ENCODE results near the gene FBN1.
A peak's percentile ranks its signal among the peaks of the same experiment; 100 is the strongest.

Gene FBN1

DNA sequence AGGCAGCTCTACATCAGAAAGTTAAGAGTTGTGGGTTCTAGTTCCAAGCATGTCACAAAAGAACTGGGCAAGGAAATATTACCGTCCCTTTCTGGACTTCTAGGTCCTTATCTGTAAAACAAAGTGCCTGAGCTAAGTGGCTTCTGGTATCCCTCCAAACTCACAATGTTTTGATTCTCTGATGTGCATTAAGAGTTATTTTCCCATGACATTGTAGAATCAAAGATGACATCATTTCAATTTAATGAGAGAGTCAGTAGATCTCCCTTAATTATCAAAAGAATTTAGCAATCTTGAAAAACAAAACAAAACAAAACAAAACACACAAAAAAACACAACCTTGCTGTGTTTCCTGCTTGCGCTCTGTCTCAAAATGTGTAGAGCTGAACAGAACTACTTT lies 225.6 kb downstream of the FBN1 start:
- no peak for DNase-seq

DNA sequence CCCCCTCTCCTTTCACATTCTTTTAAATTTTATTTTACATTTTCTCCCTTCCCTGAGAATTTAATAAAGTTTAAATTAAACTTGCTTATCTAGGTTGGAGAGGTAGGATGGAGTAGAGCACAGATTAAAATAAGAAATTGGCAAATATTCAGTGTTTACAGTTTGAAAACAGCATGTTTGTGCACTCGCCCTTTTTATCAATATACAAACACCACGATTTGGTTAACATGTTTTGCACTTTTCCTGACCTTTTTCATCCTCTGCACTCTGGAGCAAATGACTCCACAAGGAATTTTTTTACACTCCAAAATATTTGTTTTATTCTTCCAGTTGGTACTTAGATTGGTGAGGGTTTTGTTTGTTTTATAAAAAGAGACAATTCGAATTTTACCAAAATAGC lies 227.2 kb downstream of the FBN1 start:
- no peak for DNase-seq

DNA sequence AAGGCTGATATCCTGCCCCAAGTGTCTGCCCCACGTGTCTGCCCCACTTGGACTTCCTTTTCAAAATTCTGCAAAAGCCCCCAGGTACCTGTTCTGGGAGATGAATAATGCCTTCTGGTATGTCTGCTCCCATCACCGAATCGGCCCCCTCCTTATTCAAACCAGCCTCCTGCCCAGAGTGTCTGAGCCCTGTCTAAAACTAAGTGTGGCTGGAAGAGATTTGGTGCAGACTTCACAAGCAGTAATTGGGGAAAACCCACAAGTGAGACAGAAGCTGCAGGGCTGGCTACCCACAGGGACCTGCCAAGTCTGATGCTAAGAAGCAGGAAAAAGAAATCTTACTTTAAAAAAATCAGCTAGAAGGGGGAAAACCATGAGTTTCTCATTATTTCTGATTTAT lies 229.2 kb downstream of the FBN1 start:
- DNase-seq: no peak

DNA sequence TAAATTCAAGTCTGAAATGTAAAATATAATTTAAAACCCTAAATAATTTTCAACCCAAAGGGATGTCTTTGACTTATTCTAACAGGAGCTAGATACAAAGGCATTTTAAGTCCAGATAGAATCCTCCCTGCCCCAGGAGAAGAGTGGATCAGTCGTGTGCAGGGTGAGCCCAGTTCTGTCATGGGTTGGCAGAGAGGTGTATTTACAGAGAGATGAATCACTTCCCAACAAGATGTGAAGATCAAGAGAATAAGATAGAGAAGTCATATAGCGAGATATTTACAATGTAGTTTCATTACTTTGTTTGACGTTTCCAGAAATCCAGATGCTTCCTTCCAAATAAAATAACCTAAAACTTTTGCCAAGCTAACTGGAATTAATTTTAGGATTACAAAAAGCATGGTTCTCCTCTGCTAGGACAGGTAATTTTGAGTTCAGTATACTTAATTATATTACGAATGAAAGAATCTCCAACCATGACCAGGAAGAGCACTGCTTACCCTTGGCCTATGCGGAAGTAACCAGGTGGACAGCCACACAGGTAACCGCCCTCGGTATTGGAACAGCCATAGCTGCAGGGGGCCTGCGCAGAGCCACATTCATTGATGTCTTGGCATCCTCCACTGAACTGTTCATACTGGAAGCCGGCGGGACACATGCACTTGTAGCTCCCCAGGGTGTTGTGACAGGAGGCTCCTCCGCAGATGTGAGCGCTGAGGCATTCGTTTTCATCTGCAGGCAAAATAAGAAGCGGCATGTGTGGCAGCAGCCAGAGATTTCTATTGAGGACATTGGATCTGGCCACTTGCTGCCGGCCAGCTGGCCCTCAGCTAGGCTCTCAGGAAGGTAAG lies 230.2 kb downstream of the FBN1 start:
- no peak for DNase-seq

DNA sequence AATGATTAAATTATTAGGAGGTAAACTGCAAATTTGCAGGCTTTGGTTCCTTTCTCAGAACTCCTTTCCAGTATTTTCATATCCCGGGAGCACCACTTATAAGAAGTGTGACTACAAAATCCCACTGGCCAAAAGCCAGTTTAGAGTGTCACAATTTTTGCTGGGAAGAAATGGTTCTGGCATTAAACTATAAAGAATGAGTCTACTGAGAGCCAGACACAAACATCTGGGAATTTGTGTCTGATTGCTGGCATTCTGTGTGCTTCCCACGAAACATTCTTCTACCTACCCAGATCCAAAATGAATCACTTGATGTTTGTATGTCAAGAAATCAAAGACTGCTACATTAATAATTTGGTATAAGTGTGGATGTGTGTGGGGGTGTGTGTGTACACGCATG lies 231.5 kb downstream of the FBN1 start:
- no peak for DNase-seq

DNA sequence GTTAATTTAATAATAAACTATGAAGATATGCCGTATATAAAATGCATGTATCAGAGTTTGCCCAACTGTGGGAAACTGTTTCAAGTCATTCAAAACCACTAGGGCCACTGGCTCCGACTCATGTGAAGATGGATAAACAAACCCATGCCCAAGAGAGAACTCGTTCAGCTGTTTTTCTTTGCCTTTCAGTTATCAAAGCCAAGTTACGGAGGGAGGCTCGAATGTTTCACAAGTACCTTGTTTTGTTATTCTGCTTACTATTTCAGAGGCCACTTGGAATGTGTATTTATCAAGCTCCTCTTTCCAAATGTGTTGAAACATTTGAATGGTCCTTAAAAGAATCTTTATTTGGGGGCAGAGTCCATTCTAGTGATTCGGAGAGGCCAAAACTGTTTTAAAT lies 232.2 kb downstream of the FBN1 start:
- DNase-seq: no peak

DNA sequence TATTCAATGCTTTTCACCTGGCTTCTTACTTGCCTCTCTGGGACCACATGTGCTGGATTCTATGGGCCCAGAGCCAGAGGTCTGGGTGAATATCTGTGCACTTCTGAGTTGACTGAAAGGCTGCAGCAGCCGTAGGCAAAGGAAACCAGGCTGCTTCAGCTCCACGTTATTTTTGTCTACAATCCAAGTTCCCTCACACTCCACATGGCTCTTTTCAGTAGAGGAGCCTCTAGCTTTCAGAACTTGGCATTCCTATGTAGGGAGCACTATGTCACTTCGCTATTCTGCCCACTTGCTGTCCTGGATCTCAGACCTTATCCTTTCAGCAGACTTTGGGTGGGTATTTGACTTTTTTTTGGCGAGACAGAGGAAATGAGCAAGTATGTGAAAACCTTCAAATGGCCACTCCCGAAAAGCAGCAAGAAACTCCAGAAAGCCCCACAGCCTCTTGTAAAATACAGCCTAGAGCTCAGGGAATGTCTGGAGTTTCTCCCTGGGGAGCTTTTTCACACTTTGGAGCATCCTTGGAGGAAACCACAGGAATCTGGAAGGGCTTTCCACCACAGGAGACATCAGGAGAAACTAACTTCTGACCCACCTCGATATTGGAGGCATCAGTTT lies 233.4 kb downstream of the FBN1 start:
- no peak for DNase-seq

DNA sequence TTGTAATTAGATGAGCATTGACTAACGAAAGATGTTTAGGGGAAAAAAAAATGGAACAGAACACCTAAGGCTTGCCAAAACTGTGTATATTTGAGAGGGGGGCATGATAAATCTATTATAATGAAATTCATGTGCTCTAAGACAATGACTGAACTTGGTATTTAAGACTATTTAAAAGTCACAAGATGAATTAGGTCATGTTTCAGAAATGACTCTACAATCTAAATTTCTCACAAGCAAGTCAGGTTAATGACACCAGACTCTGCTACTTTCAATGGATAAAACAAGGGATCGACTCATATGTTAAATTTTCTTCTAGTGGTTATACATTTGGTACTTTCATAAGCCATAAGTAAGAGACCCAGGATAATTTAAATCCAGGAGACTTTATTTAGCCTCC lies 235.9 kb downstream of the FBN1 start:
- no peak for DNase-seq

DNA sequence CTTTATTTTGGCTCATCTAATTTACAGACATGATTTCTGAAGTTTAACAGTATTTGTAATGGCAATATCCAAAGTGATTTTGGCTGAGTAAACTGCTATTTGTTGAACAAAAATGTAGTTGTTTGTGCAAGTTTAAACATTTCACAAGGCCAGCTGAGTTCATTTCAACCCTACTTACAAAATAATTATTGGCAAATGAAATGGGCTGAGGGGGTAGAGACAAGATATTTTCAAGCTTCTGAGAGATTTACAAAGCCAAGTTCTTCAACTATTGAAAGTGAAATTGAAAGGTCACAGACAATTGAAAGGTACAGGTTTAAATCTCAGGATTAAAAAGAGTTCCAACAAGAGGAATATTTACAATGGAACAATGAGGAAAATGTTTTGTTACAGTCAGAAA lies 237.2 kb downstream of the FBN1 start:
- no peak for DNase-seq

DNA sequence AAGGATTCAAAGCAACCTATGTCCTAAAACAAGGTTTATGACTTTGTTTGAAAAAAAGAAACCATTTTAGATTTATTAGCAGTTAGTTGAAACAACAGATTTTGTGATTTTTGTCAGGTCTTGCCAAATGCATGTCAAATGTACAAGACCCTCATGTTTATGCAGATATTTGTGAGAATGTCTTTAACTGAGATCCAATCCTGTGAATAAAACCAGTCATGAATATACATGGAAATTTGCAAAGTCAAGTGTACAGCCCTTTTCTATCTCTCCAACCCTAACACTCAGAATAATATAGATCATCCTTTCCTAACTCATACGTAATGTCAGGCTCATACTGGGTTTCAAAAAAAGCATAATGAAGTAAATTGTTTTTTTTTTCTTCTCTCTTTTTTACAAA lies 237.9 kb downstream of the FBN1 start:
- no peak for DNase-seq

DNA sequence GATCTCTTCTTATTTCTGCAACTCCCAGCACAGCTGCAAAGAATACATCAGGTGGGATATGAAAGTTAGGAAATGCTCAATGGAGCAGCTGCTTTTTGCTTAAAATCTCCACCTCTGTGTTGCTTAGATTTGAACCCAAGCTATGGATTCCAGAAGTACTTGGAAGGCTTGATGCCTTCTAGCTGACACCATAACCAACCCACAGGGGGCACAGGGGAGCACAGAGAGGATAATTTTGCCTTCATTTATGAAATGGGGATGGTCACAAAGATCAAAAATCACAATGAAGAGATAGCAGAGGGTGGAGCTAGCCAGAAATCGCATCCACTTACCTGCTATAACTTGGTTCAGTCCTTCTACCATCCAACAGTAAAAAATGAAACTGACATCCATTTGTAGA lies 238.6 kb downstream of the FBN1 start:
- no peak for DNase-seq

DNA sequence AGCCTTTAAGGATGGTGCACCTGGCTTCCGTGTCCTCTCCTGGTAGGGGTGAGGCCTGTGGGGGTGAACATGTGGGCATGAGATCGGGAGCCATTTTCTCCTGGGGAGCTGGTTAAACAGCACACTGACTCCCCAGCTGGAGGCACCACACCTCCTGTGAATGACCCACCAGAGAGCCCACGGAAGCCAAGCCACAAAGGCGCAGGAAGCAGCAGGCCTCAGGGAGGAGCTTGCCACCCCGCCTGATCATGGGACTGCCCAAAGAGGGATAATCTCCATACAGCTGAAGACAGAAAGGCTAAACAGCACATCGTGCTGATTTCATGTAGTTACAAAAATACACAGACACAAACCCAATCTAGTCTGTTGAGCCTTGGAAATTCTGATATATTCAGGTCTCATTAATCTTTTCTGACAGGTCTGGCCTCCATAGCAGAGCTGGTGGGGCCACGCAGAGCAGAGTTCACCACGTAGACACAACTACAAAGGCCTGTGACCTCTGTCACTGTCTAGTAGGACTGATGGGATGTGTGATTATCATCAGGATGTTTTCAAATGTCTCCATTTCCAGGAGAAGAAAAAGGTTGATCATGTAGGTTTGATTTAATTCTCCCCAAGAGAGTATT lies 239.1 kb downstream of the FBN1 start:
- no peak for DNase-seq

DNA sequence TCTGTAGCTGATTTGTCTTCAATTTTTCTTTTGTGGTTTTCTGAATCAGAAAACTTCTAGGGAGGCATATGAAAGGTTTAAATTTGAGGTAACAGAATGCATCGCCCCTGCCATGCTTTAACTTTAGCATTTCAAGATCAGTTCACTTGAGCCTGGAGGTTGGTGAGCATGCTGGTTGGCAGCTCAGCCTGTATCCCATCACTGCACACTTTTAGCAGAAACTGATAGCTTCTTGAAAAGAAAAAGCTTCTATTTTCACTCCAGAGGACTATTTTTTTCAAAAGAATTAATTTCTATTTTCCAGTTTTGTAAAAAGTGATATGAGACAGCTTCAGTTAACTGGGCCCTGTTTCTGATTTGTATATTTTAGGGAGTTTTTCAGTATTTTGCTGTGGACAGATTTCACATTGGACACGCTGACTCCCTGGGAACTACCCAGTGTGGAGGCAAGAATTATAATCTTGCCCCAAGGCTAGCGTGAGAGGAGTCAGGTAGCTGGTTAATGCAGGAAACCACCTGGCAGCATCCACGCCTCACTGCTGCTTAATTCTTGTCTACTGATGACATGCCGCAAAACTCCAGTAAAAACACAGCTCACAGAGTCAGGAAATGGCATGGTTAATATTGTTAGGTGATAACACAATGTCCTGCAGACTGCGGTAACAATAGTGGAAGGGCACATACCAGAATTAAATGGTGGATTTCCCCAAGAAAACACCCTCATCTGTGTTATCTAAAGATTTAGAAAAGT lies 242.9 kb downstream of the FBN1 start:
- DNase-seq: no peak

DNA sequence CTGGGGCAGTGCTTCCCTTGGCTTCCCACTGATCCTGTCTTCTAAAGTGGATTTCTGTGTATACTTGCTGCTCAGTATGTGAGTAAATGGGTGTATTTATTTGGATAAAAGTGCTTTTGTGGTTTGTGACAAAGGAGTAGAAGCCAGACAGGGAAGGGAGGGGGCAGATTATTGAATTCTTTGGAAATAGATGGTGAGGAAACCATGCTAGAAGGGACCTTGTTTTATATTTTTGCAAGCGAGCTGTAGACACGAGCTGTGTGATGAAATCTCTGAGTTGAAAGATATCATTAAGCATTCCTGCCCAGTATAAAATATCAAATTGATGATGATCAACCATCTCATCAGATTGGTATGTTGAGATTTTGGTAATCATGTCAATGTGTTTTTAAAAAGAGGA lies 245.4 kb downstream of the FBN1 start:
- DNase-seq: no peak

DNA sequence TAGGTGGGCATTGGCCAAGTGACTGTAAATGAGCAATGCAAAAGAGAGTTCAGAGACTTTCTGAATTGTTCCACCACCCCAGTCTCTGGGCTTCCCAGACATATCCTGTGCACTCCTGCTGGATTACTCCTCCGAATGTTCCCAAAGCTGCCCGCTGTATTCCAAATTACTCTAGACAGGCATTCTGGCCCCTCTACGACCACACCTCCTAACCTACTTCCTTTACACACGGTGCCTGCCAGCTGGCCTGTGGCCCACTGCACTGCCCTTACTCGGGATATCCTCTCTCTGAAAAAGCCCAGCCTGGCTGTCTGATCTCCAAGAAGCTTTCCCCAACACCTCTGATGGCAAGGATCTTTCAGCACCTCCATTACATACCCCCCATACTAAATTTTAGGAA lies 247.7 kb downstream of the FBN1 start:
- DNase-seq: peak; percentile 80

DNA sequence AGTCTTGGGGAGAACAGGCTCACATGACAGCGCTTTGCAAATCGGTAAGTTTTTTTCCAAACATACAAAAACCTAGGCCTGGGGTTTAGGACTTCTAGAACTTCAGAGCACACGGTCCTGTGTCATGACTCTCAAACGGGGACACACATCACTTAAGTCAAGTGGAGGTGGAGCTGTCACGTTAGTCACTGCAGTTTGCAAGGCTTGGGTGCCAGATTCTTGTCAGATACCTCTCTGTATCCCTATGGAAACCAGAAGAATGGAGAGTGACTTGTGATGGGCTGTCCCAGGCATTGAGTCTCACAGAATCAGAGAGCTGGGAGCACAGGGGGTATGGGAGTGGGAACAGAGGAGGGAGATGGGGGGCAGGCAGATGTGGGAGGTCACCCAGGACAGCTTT lies 249.5 kb downstream of the FBN1 start:
- no peak for DNase-seq

DNA sequence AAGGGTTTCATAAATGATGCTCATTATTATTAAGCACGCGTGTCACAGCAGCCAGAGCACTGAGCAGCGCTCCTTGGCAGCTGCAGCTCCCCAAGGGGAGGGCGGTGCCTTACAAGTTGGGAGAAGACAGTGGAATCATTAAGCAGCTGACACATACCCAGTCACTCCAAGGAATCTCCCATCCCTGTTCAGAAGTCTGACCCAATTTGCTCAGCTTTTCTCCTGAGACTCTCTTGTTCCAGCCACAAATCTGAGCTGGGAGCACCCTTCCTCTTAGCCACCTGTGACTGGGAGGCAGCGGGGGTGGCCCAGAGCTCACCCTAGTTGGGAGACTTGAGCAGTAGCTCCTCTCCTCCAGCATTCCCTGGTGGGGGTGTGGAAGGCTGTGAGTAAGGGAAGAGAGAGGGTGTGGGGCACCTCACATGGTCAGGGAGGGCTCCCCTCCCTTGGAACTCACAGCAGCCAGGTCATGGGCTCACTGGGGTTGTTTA lies 249.9 kb downstream of the FBN1 start:
- peak; percentile 79 for DNase-seq

DNA sequence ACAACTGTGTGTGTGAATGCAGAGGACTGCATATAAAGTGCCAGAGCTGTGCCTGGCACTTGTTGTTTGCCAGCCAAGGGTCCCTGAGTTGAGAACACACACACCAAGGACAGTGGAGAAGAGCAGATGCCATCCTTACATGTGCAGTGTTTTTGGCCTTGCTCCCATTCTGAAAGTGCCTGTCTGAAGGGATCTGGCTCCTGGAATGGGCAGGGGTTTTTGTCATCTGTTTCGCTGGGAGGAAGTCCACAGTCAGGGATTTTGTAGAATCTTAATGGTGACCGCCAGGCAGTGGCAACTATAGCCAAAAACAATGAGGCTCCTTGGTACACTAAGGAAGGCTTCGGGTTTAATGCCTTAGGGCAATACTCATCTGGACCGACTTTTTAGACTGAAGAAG lies 250.5 kb downstream of the FBN1 start:
- DNase-seq: no peak

DNA sequence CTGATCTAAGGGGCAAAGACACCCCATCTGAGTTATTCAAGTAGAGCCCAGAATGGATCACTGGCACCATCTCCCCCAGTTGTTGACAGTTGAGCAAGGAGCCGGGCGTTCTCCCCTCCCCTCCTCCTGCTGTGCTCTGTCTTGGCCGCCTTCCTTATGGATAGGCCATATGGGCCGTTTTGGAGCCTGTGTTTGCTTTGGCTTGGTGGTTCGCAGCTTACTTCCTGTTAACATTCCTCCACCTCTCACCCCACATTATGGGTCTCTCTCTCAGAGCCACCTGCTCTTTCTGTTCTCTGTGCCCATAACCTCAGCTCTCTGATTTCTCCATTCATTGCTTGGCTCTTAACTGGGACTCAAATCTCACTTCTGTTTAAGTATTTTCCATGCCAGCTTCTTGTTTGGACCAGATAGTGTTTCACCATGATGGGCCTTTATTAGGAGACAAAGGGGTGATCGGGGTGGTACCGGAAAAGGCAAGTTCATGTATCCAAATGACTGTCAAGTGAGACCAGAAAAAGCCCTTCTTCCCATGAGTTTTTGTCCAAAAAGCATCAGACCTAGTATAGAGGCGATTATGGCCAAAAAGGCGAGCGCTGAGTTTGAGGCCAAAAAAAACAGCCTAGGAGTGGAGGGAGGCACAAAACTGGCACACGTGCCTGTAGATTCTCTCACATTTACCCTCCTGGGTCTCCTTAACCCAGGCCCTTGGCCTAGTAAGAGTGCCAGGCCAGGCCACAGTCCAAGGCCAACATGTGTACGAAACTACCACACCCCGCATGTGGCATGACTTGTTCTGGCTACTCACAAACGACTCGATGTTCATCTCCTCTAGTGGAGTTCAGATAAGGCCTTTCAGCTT lies 251.6 kb downstream of the FBN1 start:
- peak; percentile 81 for DNase-seq

DNA sequence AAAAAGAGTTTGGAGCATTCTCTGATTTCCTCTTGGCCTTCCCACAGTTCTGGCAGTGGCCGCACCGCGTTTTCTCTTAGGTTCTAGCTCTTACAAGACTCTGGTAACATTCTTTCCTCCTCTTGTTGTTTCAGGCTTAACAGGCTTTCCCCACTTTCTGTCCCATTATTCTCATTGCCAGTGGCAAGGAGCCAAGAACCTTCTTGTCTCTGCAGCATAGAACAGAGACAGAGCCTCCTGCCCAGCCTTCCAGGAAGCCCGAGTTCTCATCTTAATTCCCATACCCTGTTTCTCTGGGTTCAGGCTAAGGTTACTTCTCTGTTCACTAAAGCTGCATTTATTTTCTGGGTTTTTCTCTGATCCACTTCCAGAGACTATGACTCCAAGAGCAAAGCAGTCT lies 253.2 kb downstream of the FBN1 start:
- peak; percentile 75 for DNase-seq

DNA sequence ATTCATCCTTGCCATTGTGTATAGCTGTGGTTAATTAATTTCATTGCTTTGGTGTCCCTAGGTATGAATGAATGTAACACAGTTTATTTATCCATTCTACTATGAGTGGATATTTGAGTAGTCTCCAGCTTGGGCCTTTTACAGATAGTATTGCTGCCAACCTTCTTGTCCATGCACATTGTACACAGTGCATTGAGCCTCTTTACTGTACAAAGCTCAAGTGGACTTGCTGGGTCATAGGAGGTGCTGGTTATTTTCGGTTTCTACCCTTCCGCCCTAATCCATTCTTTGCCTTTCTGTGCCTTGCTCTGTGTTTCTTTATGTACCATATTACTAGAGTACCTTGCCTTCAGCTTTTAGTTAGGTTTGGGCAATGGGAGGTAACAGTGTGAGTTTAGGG lies 253.6 kb downstream of the FBN1 start:
- DNase-seq: no peak

DNA sequence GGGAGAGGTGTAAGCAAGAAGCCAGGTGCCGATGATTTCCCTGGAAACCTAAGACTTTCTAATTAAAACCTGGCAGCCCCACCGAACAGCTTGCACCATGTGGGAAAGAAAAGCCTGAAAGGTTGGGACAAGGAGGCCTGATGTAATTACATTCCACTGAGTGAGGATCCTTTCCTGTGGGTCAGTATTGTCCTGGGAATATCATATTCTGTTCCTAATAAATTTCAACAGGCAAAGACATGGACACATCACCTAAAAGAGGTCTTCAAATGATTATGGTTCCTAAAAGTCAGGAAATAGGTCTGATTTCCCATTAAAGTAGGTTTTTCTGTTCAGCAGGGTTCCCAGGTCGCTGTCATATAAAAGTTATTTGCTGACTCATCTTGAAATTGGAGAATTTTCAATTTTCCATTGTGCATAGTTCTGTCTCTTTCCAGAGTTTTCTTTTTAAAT lies 255.8 kb downstream of the FBN1 start:
- DNase-seq: no peak
